Measurements from ENCODE around the gene STARD8.

The STARD8 gene

GRCh38 chrX:68671221-68671620, 23.8 kb downstream of the STARD8 start:
- TF ChIP-seq CTCF (IDR thresholded peaks at IDR 0.05; ENCODE audit: low read depth, low read length) = no peak
- peak in 1 of 2 donors; percentile 51 for DNase-seq (ENCODE audit: low read depth in 2 of 2)
- no peak overlapping the region for H3K4me3 ChIP-seq (replicated peaks in 1 of 2; ENCODE audit: low read depth in 2 of 2, low read length in 2 of 2)

GRCh38 chrX:68672581-68673318, 25.3 kb downstream of the STARD8 start:
- DNase-seq (ENCODE audit: low read depth in 2 of 2) = peak in 1 of 2 donors; percentile 16
- no peak for TF ChIP-seq CTCF (IDR thresholded peaks at IDR 0.05; ENCODE audit: low read depth, low read length)

GRCh38 chrX:68675571-68675970, 28.1 kb downstream of the STARD8 start:
- TF ChIP-seq CTCF (IDR thresholded peaks at IDR 0.05; ENCODE audit: low read depth, low read length) = no peak
- H3K4me3 ChIP-seq (replicated peaks in 1 of 2; ENCODE audit: low read depth in 2 of 2, low read length in 2 of 2) = no peak overlapping the region
- DNase-seq (ENCODE audit: low read depth in 2 of 2) = no peak

More at GRCh38 chrX:68672581-68673318, 25.3 kb downstream of the STARD8 start:
- no peak overlapping the region for H3K4me3 ChIP-seq (replicated peaks in 1 of 2; ENCODE audit: low read depth in 2 of 2, low read length in 2 of 2)

GRCh38 chrX:68676335-68676734, 28.9 kb downstream of the STARD8 start:
- no peak for TF ChIP-seq CTCF (IDR thresholded peaks at IDR 0.05; ENCODE audit: low read depth, low read length)
- DNase-seq (ENCODE audit: low read depth in 2 of 2) = no peak
- H3K4me3 ChIP-seq (replicated peaks in 1 of 2; ENCODE audit: low read depth in 2 of 2, low read length in 2 of 2) = no peak overlapping the region

- DNase-seq (ENCODE audit: low read depth in 2 of 2) = no peak
- no peak overlapping the region for H3K4me3 ChIP-seq (replicated peaks in 1 of 2; ENCODE audit: low read depth in 2 of 2, low read length in 2 of 2)
- TF ChIP-seq CTCF (IDR thresholded peaks at IDR 0.05; ENCODE audit: low read depth, low read length) = no peak
These were observed 30.5 kb downstream of the STARD8 start for GRCh38 chrX:68677998-68678397.

- TF ChIP-seq CTCF (IDR thresholded peaks at IDR 0.05; ENCODE audit: low read depth, low read length) = no peak
- peak; percentile 76 to 84 for DNase-seq (ENCODE audit: low read depth in 2 of 2)
- H3K4me3 ChIP-seq (replicated peaks in 1 of 2; ENCODE audit: low read depth in 2 of 2, low read length in 2 of 2) = no peak overlapping the region
These were observed 34.0 kb downstream of the STARD8 start for GRCh38 chrX:68681443-68681941.

Measured in cardiac fibroblast (primary cell).